Spleen (tissue), 7 donors: ENCODE results near the gene PERM1.
A peak's percentile ranks its signal among the peaks of the same experiment; 100 is the strongest.

Experiments used
- CTCF ChIP-seq, 11 experiments: fragments of 200-600 bp in 7 of 11; fragments of 450-650 bp in 4 of 11; sonication (generic) in 4 of 11; IDR thresholded peaks in 8 of 11; conservative IDR thresholded peaks in 3 of 11; 1 replicate in 7 of 11; 2 replicates in 4 of 11; pipeline versions ENCODE4 v1.4.0 to v1.8.0; 2016 to 2021; ENCODE audit warnings: antibody characterized with exemption in 11 of 11, inconsistent platforms in 4 of 11, mild to moderate bottlenecking in 1 of 11
- POLR2A ChIP-seq, 3 donors: fragments of 450-650 bp; IDR thresholded peaks; one replicate each; pipeline ENCODE4 v1.5.1; 2017; ENCODE audit warnings: antibody characterized with exemption in 3 of 3, mild to moderate bottlenecking in 1 of 3
- donor health status: DM: no; HTN: no; CAD: no; lungs with moderate emphysema.
- donor health status: DM: no; HTN: no; CAD: no.
- donor health status: DM: no; HTN: no; CAD: no.

GRCh38 chr1:1020415-1021009, 38.6 kb upstream of the PERM1 start:
- TF ChIP-seq POLR2A (IDR thresholded peaks at IDR 0.05) (no peak), CTCF (IDR thresholded peaks at IDR 0.05 in 8 of 11, conservative IDR thresholded peaks at IDR 0.05 in 3 of 11) (peak in 1 of 11 experiments; percentile 12)
